CD4-positive, alpha-beta T cell (primary cell): ENCODE results near the gene SNTA1. TPM values are rescaled to one million over a fixed set of nuclear protein-coding genes. Genes with fewer than 3 reads are reported as not detected.
A peak's percentile ranks its signal among the peaks of the same experiment; 100 is the strongest.

Source experiments
- ATAC-seq: fragments of 200-7000 bp; cut with Tn5 transposase; one replicate; pipeline ENCODE4 v1.10.0; 2022; ENCODE audit warnings: mild to moderate bottlenecking; ENCODE audit not compliant: poor library complexity
- CTCF ChIA-PET: fragments of 350-600 bp; sonication (Branson Sonifier 250); formaldehyde crosslinking; loops from one replicate; lab custom pipeline; 2021; ENCODE audit warnings: antibody characterized with exemption, inconsistent platforms; lab: Charles Lee
- POLR2A ChIA-PET: fragments of 350-600 bp; sonication (Branson Sonifier 250); formaldehyde crosslinking; loops from one replicate; lab custom pipeline; 2021; ENCODE audit warnings: antibody characterized with exemption, inconsistent platforms; lab: Charles Lee
- DNase-seq, 14 experiments: peaks; one replicate each; pipeline ENCODE4 v3.0.0-alpha.2; 2013 to 2020; ENCODE audit warnings: mixed read lengths in 2 of 14
- H3K27ac ChIP-seq, 2 donors: one replicate each; pipeline versions ENCODE4 v1.5.1 to v1.7.0; 2013; ENCODE audit warnings: low read length in 2 of 2, low read depth in 1 of 2, mild to moderate bottlenecking in 1 of 2
- H3K27me3 ChIP-seq, 2 experiments: 1 replicate in 1 of 2; 2 replicates in 1 of 2; pipeline versions ENCODE4 v1.6.1 to v1.7.0; 2013; ENCODE audit warnings: low read length in 2 of 2, control low read depth in 1 of 2, mild to moderate bottlenecking in 1 of 2, moderate library complexity in 1 of 2; ENCODE audit not compliant: insufficient read depth in 2 of 2, control insufficient read depth in 1 of 2
- H3K36me3 ChIP-seq: one replicate; pipeline ENCODE4 v1.6.1; 2013; ENCODE audit warnings: low read length, control low read depth; ENCODE audit not compliant: insufficient read depth
- H3K4me1 ChIP-seq: one replicate; pipeline ENCODE4 v1.6.1; 2013; ENCODE audit warnings: low read length, control low read depth; ENCODE audit not compliant: insufficient read depth
- H3K4me3 ChIP-seq: one replicate; pipeline ENCODE4 v1.5.1; 2013; ENCODE audit warnings: mild to moderate bottlenecking, low read length, moderate library complexity
- H3K9me3 ChIP-seq, 2 experiments: 1 replicate in 1 of 2; 2 replicates in 1 of 2; pipeline versions ENCODE4 v1.6.1 to v1.7.0; 2013; ENCODE audit warnings: low read length in 2 of 2, mild to moderate bottlenecking in 2 of 2, control low read depth in 1 of 2, moderate library complexity in 1 of 2; ENCODE audit not compliant: control insufficient read depth in 1 of 2, insufficient read depth in 1 of 2
- H3K27ac Mint-ChIP-seq: one replicate; pipeline ENCODE4 v1.8.0; 2020; ENCODE audit warnings: mixed read lengths
- H3K27me3 Mint-ChIP-seq: one replicate; pipeline ENCODE4 v1.8.0; 2021; ENCODE audit warnings: mixed read lengths
- H3K36me3 Mint-ChIP-seq: one replicate; pipeline ENCODE4 v1.8.0; 2021; ENCODE audit warnings: low read depth, mixed read lengths
- H3K4me1 Mint-ChIP-seq: one replicate; pipeline ENCODE4 v1.8.0; 2021; ENCODE audit warnings: low read depth, mixed read lengths
- H3K4me3 Mint-ChIP-seq: one replicate; pipeline ENCODE4 v1.8.0; 2020; ENCODE audit warnings: mild to moderate bottlenecking, mixed read lengths
- H3K9me3 Mint-ChIP-seq: one replicate; pipeline ENCODE4 v1.8.0; 2020; ENCODE audit warnings: mixed read lengths
- CTCF ChIP-seq: fragments of 200-600 bp; IDR thresholded peaks from one replicate; pipeline ENCODE4 v1.8.0; 2022; ENCODE audit warnings: antibody characterized with exemption, mild to moderate bottlenecking
- intact Hi-C, 2 experiments: fragments of 100-400 bp; cut with DNase I in 1 of 2; cut with micrococcal nuclease in 1 of 2; formaldehyde crosslinking; loops; one replicate each; pipeline versions ENCODE4 v1.15.1 to v1.9.0; 2023 to 2025; cut with DNase I, micrococcal nuclease
- total RNA-seq, 174 experiments: library from RNA in 2 of 174; stranded (reverse) in 2 of 174; gene quantifications; one replicate each; pipeline ENCODE4 v1.2.3 and lab custom pipeline; 2021 to 2026

The SNTA1 gene
- total RNA-seq, 2 experiments from 2014 or later: 5.0 to 5.2 TPM

- Histone ChIP-seq H3K4me3 (no peak overlapping the region), H3K4me1 (peaks cover 43% of the 10 kb centered on the region), H3K27me3 (no peaks in the 10 kb centered on the region), H3K27ac (no peak overlapping the region), H3K36me3 (peaks cover 10% of the 10 kb centered on the region), H3K9me3 (no peaks in the 10 kb centered on the region)
- Mint-ChIP-seq H3K9me3 (no peaks in the 10 kb centered on the region), H3K36me3 (peaks cover 22% of the 10 kb centered on the region), H3K4me3 (peak overlapping the region; percentile 30), H3K27me3 (no peaks in the 10 kb centered on the region), H3K4me1 (peaks cover 39% of the 10 kb centered on the region), H3K27ac (no peak overlapping the region)
- no peak for TF ChIP-seq CTCF
- DNase-seq: no peak
- intact Hi-C loops: loop anchor here in 1 of 2 experiments (5.0 kb wide), 2 partner anchors 88 to 258 kb away; partner anchors contain the start of genes C20orf144 and CBFA2T2
- POLR2A ChIA-PET: no interaction called here
- CTCF ChIA-PET: no interaction called here
- no peak for ATAC-seq
Measured at GRCh38 chr20:33404281-33404680, 39.3 kb downstream of the SNTA1 start.

GRCh38 chr20:33401921-33402369 is 41.6 kb downstream of the SNTA1 start:
- Mint-ChIP-seq H3K4me3 (peak overlapping the region; percentile 96), H3K27ac (peak overlapping the region; percentile 79), H3K27me3 (no peaks in the 10 kb centered on the region), H3K36me3 (peaks cover 15% of the 10 kb centered on the region), H3K9me3 (no peaks in the 10 kb centered on the region), H3K4me1 (peaks cover 61% of the 10 kb centered on the region)
- Histone ChIP-seq H3K27me3 (no peaks in the 10 kb centered on the region), H3K27ac (no peak overlapping the region), H3K9me3 (no peaks in the 10 kb centered on the region), H3K4me1 (peaks cover 43% of the 10 kb centered on the region), H3K4me3 (peak overlapping the region; percentile 99), H3K36me3 (peaks cover under 1% of the 10 kb centered on the region)
- ChIA-PET POLR2A (interaction anchor here (0.7 to 2.2 kb wide), 10 partner anchors 31 to 710 kb away, joined by 3 to 24 read pairs (median 4); partner anchors contain the start of genes CBFA2T2, EIF2S2, PXMP4 and RALY), CTCF (interaction anchor here (1.2 to 1.4 kb wide), 3 partner anchors 29 to 265 kb away, joined by 4 to 7 read pairs (median 5); partner anchors contain the start of gene SNTA1)
- intact Hi-C loops: loop anchor here (1.0 to 5.0 kb wide), 5 partner anchors 31 to 260 kb away; partner anchors contain the start of genes C20orf144 (in 1 of the 2), CBFA2T2 (in 1 of the 2) and SNTA1 (in 1 of the 2)
- TF ChIP-seq CTCF: no peak
- no peak for ATAC-seq
- peak in 3 of 14 experiments; percentile 11 to 13 (median 12) for DNase-seq

- Histone ChIP-seq H3K27ac (peak within 1 kb of the TSS in 1 of 2 donors; percentile 24), H3K4me3 (peak within 1 kb of the TSS; percentile 99), H3K27me3 (no peaks in the 10 kb centered on the region), H3K36me3 (peaks cover 6% of the 10 kb centered on the region), H3K9me3 (no peaks in the 10 kb centered on the region), H3K4me1 (peaks cover 48% of the 10 kb centered on the region)
- Mint-ChIP-seq H3K4me3 (peak within 1 kb of the TSS; percentile 96), H3K27me3 (no peaks in the 10 kb centered on the region), H3K4me1 (peaks cover 64% of the 10 kb centered on the region), H3K27ac (peak within 1 kb of the TSS; percentile 79), H3K9me3 (no peaks in the 10 kb centered on the region), H3K36me3 (peaks cover 17% of the 10 kb centered on the region)
- ATAC-seq (peak; percentile 95), DNase-seq (peak; percentile 73 to 93 (median 78))
- intact Hi-C loops: loop anchor here (1.0 to 5.0 kb wide), 5 partner anchors 31 to 261 kb away; partner anchors contain the start of genes C20orf144 (in 1 of the 2), CBFA2T2 (in 1 of the 2) and SNTA1 (in 1 of the 2)
- no peak for TF ChIP-seq CTCF
- ChIA-PET POLR2A (interaction anchor here (0.6 to 2.2 kb wide), 12 partner anchors 31 to 711 kb away, joined by 3 to 24 read pairs (median 4); partner anchors contain the start of genes CBFA2T2, EIF2S2, PXMP4 and RALY), CTCF (interaction anchor here (1.0 to 1.4 kb wide), 4 partner anchors 29 to 267 kb away, joined by 4 to 7 read pairs (median 4); partner anchors contain the start of gene SNTA1)
Measured at GRCh38 chr20:33401184-33401920, 42.2 kb downstream of the SNTA1 start, which contains the start of gene CDK5RAP1. Gene CDK5RAP1, minus strand, starts transcription at chr20:33401519. Its CDS starts 4,455 bp downstream, at chr20:33397064.
